ENCODE measurements around the gene CDH19.
"Not testable (repeated sequence)": the region's sequence is repeated elsewhere in the genome, so short reads cannot be mapped to it uniquely, and the experiment has no call there.

CDH19 gene

GRCh38 chr18:66560094-66560493 is 43.8 kb downstream of the CDH19 start:
- no peak for DNase-seq

GRCh38 chr18:66558773-66559172 is 45.1 kb downstream of the CDH19 start:
- DNase-seq: no peak

- no peak for DNase-seq
Observed at GRCh38 chr18:66557091-66557490, 46.8 kb downstream of the CDH19 start.

GRCh38 chr18:66555585-66555984 is 48.3 kb downstream of the CDH19 start:
- no peak for DNase-seq

GRCh38 chr18:66553824-66554223 is 50.1 kb downstream of the CDH19 start:
- DNase-seq: no peak

GRCh38 chr18:66550366-66550765 is 53.5 kb downstream of the CDH19 start:
- no peak for DNase-seq

- DNase-seq: no peak
Observed at GRCh38 chr18:66548747-66549146, 55.1 kb downstream of the CDH19 start.

- DNase-seq: no peak
Observed at GRCh38 chr18:66534110-66534509, 69.8 kb downstream of the CDH19 start.

GRCh38 chr18:66533693-66534092 is 70.2 kb downstream of the CDH19 start:
- no peak for DNase-seq

- no peak for DNase-seq
Observed at GRCh38 chr18:66523219-66523991, 80.5 kb downstream of the CDH19 start.

- DNase-seq: no peak
Observed at GRCh38 chr18:66513996-66514395, 89.9 kb downstream of the CDH19 start.

GRCh38 chr18:66511792-66512191 is 92.1 kb downstream of the CDH19 start:
- no peak for DNase-seq

- DNase-seq: no peak
Observed at GRCh38 chr18:66511289-66511688, 92.6 kb downstream of the CDH19 start.

- no peak for DNase-seq
Observed at GRCh38 chr18:66510357-66511045, 93.4 kb downstream of the CDH19 start.

- no peak for DNase-seq
Observed at GRCh38 chr18:66508937-66509336, 95.0 kb downstream of the CDH19 start.

- no peak for DNase-seq
Observed at GRCh38 chr18:66506178-66506577, 97.7 kb downstream of the CDH19 start.

GRCh38 chr18:66497351-66497750 is 106.5 kb downstream of the CDH19 start:
- no peak for DNase-seq

GRCh38 chr18:66495844-66496243 is 108.0 kb downstream of the CDH19 start:
- no peak for DNase-seq

- no peak for DNase-seq
Observed at GRCh38 chr18:66473882-66474281, 130.0 kb downstream of the CDH19 start.

- not testable (repeated sequence) for DNase-seq
Observed at GRCh38 chr18:66466184-66466583, 137.7 kb downstream of the CDH19 start.

- no peak for DNase-seq
Observed at GRCh38 chr18:66461344-66461743, 142.5 kb downstream of the CDH19 start.

- no peak for DNase-seq
Observed at GRCh38 chr18:66457245-66457644, 146.6 kb downstream of the CDH19 start.
